DOHH2 (cell line): Measurements from ENCODE around the gene SIRT1.

Experiments
- H3F3A ChIP-seq: fragments of 200-600 bp; sonication (generic), shearing (Covaris generic); 2 replicates; pipeline ENCODE4 v1.6.0; 2016; ENCODE audit warnings: antibody characterized with exemption, mild to moderate bottlenecking; ENCODE audit not compliant: control insufficient read depth, insufficient read depth
- H3K27ac ChIP-seq: fragments of 200-600 bp; sonication (generic); 2 replicates; pipeline ENCODE4 v1.5.1; 2014; ENCODE audit warnings: low read depth, mild to moderate bottlenecking, low read length, moderate library complexity
- H3K27me3 ChIP-seq: fragments of 200-600 bp; sonication (generic); 2 replicates; pipeline ENCODE4 v1.6.1; 2014; ENCODE audit warnings: mild to moderate bottlenecking, low read length, mixed read lengths; ENCODE audit not compliant: control insufficient read depth
- H3K36me3 ChIP-seq: fragments of 200-600 bp; sonication (generic); 2 replicates; pipeline ENCODE4 v1.6.1; 2014; ENCODE audit warnings: mild to moderate bottlenecking, low read length, moderate library complexity, mixed read lengths; ENCODE audit not compliant: control insufficient read depth
- H3K4me1 ChIP-seq: fragments of 200-600 bp; sonication (generic); 2 replicates; pipeline ENCODE4 v1.6.1; 2014; ENCODE audit warnings: mild to moderate bottlenecking, low read length, mixed read lengths; ENCODE audit not compliant: control insufficient read depth
- H3K4me2 ChIP-seq: fragments of 200-600 bp; sonication (generic); 2 replicates; pipeline ENCODE4 v1.6.0; 2014; ENCODE audit warnings: mild to moderate bottlenecking, low read length, moderate library complexity
- H3K4me3 ChIP-seq: fragments of 200-600 bp; sonication (generic); 2 replicates; pipeline ENCODE4 v1.5.1; 2014; ENCODE audit warnings: mild to moderate bottlenecking, low read length, mixed read lengths
- H3K79me2 ChIP-seq: fragments of 200-600 bp; sonication (generic); 2 replicates; pipeline ENCODE4 v1.6.1; 2014; ENCODE audit warnings: mild to moderate bottlenecking, low read length, mixed read lengths; ENCODE audit not compliant: control insufficient read depth
- H3K9me2 ChIP-seq: fragments of 200-600 bp; sonication (generic); replicated peaks from 2 replicates; pipeline ENCODE4 v1.6.1; 2014; ENCODE audit warnings: mild to moderate bottlenecking, low read length, mixed read lengths; ENCODE audit not compliant: control insufficient read depth
- H3K9me3 ChIP-seq: fragments of 200-600 bp; sonication (generic); 2 replicates; pipeline ENCODE4 v1.6.1; 2014; ENCODE audit warnings: antibody characterized with exemption, low read length, mixed read lengths; ENCODE audit not compliant: control insufficient read depth, insufficient read depth
- H4K20me1 ChIP-seq: fragments of 200-600 bp; sonication (generic); 2 replicates; pipeline ENCODE4 v1.6.0; 2014; ENCODE audit warnings: low read depth, mild to moderate bottlenecking, antibody characterized with exemption, low read length, moderate library complexity; ENCODE audit not compliant: control insufficient read depth, insufficient read depth
- CTCF ChIP-seq: fragments of 200-600 bp; sonication (generic); IDR thresholded peaks from one replicate; pipeline ENCODE4 v1.5.1; 2014; ENCODE audit warnings: antibody characterized with exemption, mild to moderate bottlenecking, low read depth, low read length; ENCODE audit not compliant: poor library complexity, severe bottlenecking
- EZH2phosphoT487 ChIP-seq: fragments of 200-600 bp; sonication (generic); IDR thresholded peaks from 2 replicates; pipeline ENCODE4 v1.6.1; 2017; ENCODE audit warnings: borderline replicate concordance, mild to moderate bottlenecking, antibody characterized with exemption, low read length, moderate library complexity, mixed read lengths

SIRT1 gene

DNA sequence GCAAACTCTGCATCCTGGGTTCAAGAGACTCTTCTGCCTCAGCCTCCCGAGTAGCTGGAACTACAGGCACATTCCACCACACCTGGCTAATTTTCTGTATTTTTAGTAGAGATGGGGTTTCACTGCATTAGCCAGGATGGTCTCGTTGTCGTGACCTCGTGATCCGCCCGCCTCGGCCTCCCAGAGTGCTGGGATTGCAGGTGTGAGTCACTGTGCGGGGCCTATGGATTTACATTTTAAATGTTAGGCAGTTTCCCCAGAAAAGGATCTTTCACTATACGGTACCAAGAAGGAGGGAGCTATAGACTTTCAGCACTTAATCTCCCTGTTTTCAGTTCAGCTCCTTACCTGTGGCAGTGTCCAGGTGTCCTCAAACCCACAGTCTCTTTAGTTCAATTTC lies 50.8 kb downstream of the SIRT1 start:
- Histone ChIP-seq H3F3A (peaks cover 6% of the 10 kb centered on the region; the same call in 1 of the 2 replicates), H4K20me1 (no peaks in the 10 kb centered on the region), H3K9me3 (no peaks in the 10 kb centered on the region), H3K27ac (no peak overlapping the region), H3K4me3 (no peak overlapping the region), H3K4me1 (no peaks in the 10 kb centered on the region), H3K79me2 (no peaks in the 10 kb centered on the region), H3K36me3 (peaks cover 23% of the 10 kb centered on the region), H3K4me2 (no peak overlapping the region), H3K27me3 (no peaks in the 10 kb centered on the region), H3K9me2 (no peaks in the 10 kb centered on the region)
- no peak for TF ChIP-seq EZH2phosphoT487

DNA sequence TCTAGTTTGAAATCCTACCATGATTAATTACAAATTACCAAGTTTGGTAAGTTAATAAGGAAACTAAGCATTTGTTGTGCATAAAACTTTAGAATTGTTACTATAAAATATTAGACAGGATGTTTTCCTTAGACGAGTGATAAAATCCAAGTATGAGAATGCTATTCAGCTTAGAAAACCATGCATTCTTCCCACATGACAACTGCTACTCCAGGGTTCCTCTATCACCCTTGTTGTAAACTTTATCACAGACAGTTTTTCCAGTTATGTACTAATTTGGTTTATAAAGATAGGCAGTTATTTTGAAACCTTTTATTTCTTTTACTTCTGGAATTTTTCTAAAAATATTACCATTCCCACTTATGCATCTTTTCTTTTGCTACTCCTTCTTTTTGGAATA lies 52.0 kb downstream of the SIRT1 start:
- no peaks in the 10 kb centered on the region for H3K9me3 ChIP-seq
- peaks cover 19% of the 10 kb centered on the region for H3K36me3 ChIP-seq
- no peaks in the 10 kb centered on the region for H3K79me2 ChIP-seq
- peaks cover 6% of the 10 kb centered on the region; the same call in 1 of the 2 replicates for H3F3A ChIP-seq
- no peaks in the 10 kb centered on the region for H3K27me3 ChIP-seq
- TF ChIP-seq EZH2phosphoT487 (no peak), CTCF (no peak)
- no peaks in the 10 kb centered on the region for H3K9me2 ChIP-seq
- no peak overlapping the region for H3K4me3 ChIP-seq
- no peaks in the 10 kb centered on the region for H4K20me1 ChIP-seq
- H3K27ac ChIP-seq: no peak overlapping the region
- no peaks in the 10 kb centered on the region for H3K4me1 ChIP-seq
- H3K4me2 ChIP-seq: no peak overlapping the region

- no peak for TF ChIP-seq EZH2phosphoT487
- TF ChIP-seq CTCF: no peak
- Histone ChIP-seq H3F3A (no peaks in the 10 kb centered on the region), H3K27ac (no peak overlapping the region), H3K4me1 (no peaks in the 10 kb centered on the region), H3K27me3 (no peaks in the 10 kb centered on the region), H3K4me3 (no peak overlapping the region), H3K9me3 (no peaks in the 10 kb centered on the region), H4K20me1 (no peaks in the 10 kb centered on the region), H3K79me2 (no peaks in the 10 kb centered on the region), H3K36me3 (peaks cover 52% of the 10 kb centered on the region), H3K9me2 (no peaks in the 10 kb centered on the region), H3K4me2 (no peak overlapping the region)
These were observed 59.5 kb downstream of the SIRT1 start for GRCh38 chr10:67943917-67944316.

- TF ChIP-seq CTCF (no peak), EZH2phosphoT487 (no peak)
- H3K9me3 ChIP-seq: no peaks in the 10 kb centered on the region
- no peaks in the 10 kb centered on the region for H3K9me2 ChIP-seq
- H3F3A ChIP-seq: no peaks in the 10 kb centered on the region
- no peaks in the 10 kb centered on the region for H3K79me2 ChIP-seq
- peaks cover 13% of the 10 kb centered on the region for H3K36me3 ChIP-seq
- H3K4me3 ChIP-seq: no peak overlapping the region
- H3K4me2 ChIP-seq: no peak overlapping the region
- no peaks in the 10 kb centered on the region for H3K4me1 ChIP-seq
- H4K20me1 ChIP-seq: no peaks in the 10 kb centered on the region
- no peak overlapping the region for H3K27ac ChIP-seq
- H3K27me3 ChIP-seq: no peaks in the 10 kb centered on the region
These were observed 71.2 kb downstream of the SIRT1 start for GRCh38 chr10:67955614-67956013.
